Measurements from ENCODE around the gene RAD51B. TPM values are rescaled to one million over a fixed set of nuclear protein-coding genes. Genes with fewer than 3 reads are reported as not detected.

RAD51B gene
- total RNA-seq, 1 experiment from 2014 or later, result 16.7 TPM

GRCh38 chr14:67999290-67999689 is 179.7 kb downstream of the RAD51B start:
- Histone ChIP-seq H3K27me3 (ENCODE audit: insufficient read depth, low read length) (no peaks in the 10 kb centered on the region), H2BK5ac (ENCODE audit: insufficient read length, low read length) (no peak overlapping the region), H2BK20ac (ENCODE audit: low read depth, low read length, poor library complexity, severe bottlenecking) (no peak overlapping the region), H4K8ac (replicated peaks; ENCODE audit: insufficient read length, low read depth, low read length) (no peak overlapping the region), H3K18ac (ENCODE audit: insufficient read length, low read depth, low read length) (no peak overlapping the region), H3K79me2 (ENCODE audit: insufficient read depth, low read length) (no peaks in the 10 kb centered on the region), H3K9ac (ENCODE audit: extremely low read depth, insufficient read length, low read length) (no peak overlapping the region), H3K23me2 (ENCODE audit: insufficient read length, low read depth, low read length, poor library complexity, severe bottlenecking) (no peaks in the 10 kb centered on the region), H2AK5ac (ENCODE audit: insufficient read length, low read length) (no peak overlapping the region), H2BK120ac (ENCODE audit: low read depth, low read length, poor library complexity, severe bottlenecking) (no peak overlapping the region), H3K9me3 (ENCODE audit: control insufficient read depth, low read depth, low read length) (no peaks in the 10 kb centered on the region), H2BK12ac (ENCODE audit: insufficient read length, low read depth, low read length) (no peak overlapping the region), H3K4me2 (ENCODE audit: insufficient read depth, insufficient read length, low read length) (no peak overlapping the region), H4K5ac (ENCODE audit: insufficient read length, low read depth, low read length) (no peak overlapping the region), H2AFZ (ENCODE audit: low read length) (no peak overlapping the region), H3K23ac (ENCODE audit: insufficient read length, low read depth, low read length) (no peak overlapping the region), H3K4me1 (ENCODE audit: insufficient read depth, low read length) (no peaks in the 10 kb centered on the region), H3K27ac (ENCODE audit: insufficient read length, low read depth, low read length) (no peak overlapping the region), H4K91ac (ENCODE audit: insufficient read length, low read depth, low read length) (no peak overlapping the region), H3K4ac (ENCODE audit: low read depth, low read length) (no peak overlapping the region), H3K56ac (ENCODE audit: insufficient read length, low read depth, low read length) (no peak overlapping the region), H3T11ph (ENCODE audit: low read length) (no peak overlapping the region), H2BK15ac (ENCODE audit: low read depth, low read length) (no peak overlapping the region), H4K20me1 (ENCODE audit: control insufficient read depth, insufficient read depth, insufficient read length) (no peaks in the 10 kb centered on the region), H3K79me1 (ENCODE audit: insufficient read depth, low read depth, low read length, poor library complexity, severe bottlenecking) (no peaks in the 10 kb centered on the region), H3K14ac (ENCODE audit: insufficient read depth, low read length) (no peak overlapping the region)
- Mint-ChIP-seq H3K36me3 (ENCODE audit: insufficient read depth in 1 of 3, low read depth in 3 of 3) (peaks cover 0 to 7% (median 2%) of the 10 kb centered on the region in 3 experiments; a peak in 3 of 7 replicates), H3K9me3 (peaks cover 2 to 11% of the 10 kb centered on the region in 2 experiments; a peak in 4 of 5 replicates), H3K27ac (no peak overlapping the region), H3K4me3 (no peak overlapping the region), H3K27me3 (ENCODE audit: low read depth) (no peaks in the 10 kb centered on the region), H3K4me1 (no peaks in the 10 kb centered on the region)
- no peak for DNase-seq
- WGBS (ENCODE audit: extremely low coverage, insufficient read length, low lambda C conversion rate), result no CpG with 5 or more reads among the region's 1 CpG
- no peak for TF ChIP-seq CTCF (conservative IDR thresholded peaks at IDR 0.05)
